ENCODE results near the gene HOXA7. TPM values are rescaled to one million over a fixed set of nuclear protein-coding genes. Genes with fewer than 3 reads are reported as not detected.

HOXA7 gene
- total and polyA plus RNA-seq, 8 donors, result 0.98 to 34.8 (median 1.2) TPM; not detected in 1

DNA sequence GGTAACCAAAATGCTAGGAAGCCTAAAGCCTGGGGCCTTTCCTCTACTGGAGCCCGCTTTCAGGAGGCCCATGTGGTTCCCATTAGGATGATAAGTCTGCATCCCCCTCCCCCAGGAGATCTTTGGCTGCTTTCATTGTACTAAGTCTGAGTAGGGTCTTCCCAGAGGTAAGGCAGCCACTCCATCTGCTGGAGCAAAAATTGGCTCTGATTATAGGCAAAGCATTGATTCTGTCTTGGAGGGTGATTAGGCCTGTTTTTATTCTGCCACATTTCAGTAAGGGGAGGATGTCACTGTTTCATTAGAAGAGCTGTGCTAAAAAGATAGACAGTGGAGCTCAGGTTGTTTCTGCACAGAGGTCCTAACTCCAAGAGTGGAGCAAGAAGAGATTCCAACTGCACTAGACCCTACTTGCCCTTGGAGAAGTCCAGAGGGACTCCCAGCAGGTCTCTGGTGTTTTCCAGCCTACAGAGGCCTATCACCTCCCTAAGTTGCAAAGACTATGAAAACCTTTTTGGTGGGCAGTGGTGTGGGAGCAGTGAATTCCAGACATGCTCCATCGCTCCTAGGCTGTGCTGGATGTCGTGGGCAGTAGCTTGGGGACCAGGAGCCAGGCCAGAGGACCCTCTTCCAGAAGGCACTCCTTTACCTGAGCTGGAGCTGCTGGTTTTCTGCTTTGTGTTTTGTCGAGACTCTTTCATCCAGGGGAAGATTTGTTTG is 46.8 kb downstream of the HOXA7 start:
- 67 to 87% (median 76%) methylated on average over 2 to 4 of the region's 4 CpGs for WGBS, 5 donors
- DNase-seq, result peak in 1 of 2 donors; percentile 71
- intact Hi-C loops (cut with DNase I; ENCODE audit: low total_unique reads), result no loop called here
- Histone ChIP-seq H3K9me3 (peaks cover 0 to 4% (median 0%) of the 10 kb centered on the region in 4 donors), H3K4me3 (peak overlapping the region in 3 of 4 donors; percentile 22 to 30 (median 27)), H3K36me3 (no peaks in the 10 kb centered on the region), H3K4me1 (peaks cover 10 to 74% (median 34%) of the 10 kb centered on the region in 4 donors), H3K27me3 (peaks cover 6 to 95% (median 46%) of the 10 kb centered on the region in 3 donors), H3K27ac (peak overlapping the region; percentile 89 to 99 (median 94))
- TF ChIP-seq POLR2A (IDR thresholded peaks at IDR 0.05) (no peak), EP300 (IDR thresholded peaks at IDR 0.05) (no peak), POLR2AphosphoS5 (IDR thresholded peaks at IDR 0.05) (no peak)
- TF ChIP-seq, protein P1, sequence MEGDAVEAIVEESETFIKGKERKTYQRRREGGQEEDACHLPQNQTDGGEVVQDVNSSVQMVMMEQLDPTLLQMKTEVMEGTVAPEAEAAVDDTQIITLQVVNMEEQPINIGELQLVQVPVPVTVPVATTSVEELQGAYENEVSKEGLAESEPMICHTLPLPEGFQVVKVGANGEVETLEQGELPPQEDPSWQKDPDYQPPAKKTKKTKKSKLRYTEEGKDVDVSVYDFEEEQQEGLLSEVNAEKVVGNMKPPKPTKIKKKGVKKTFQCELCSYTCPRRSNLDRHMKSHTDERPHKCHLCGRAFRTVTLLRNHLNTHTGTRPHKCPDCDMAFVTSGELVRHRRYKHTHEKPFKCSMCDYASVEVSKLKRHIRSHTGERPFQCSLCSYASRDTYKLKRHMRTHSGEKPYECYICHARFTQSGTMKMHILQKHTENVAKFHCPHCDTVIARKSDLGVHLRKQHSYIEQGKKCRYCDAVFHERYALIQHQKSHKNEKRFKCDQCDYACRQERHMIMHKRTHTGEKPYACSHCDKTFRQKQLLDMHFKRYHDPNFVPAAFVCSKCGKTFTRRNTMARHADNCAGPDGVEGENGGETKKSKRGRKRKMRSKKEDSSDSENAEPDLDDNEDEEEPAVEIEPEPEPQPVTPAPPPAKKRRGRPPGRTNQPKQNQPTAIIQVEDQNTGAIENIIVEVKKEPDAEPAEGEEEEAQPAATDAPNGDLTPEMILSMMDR (IDR thresholded peaks at IDR 0.05), result no peak

DNA sequence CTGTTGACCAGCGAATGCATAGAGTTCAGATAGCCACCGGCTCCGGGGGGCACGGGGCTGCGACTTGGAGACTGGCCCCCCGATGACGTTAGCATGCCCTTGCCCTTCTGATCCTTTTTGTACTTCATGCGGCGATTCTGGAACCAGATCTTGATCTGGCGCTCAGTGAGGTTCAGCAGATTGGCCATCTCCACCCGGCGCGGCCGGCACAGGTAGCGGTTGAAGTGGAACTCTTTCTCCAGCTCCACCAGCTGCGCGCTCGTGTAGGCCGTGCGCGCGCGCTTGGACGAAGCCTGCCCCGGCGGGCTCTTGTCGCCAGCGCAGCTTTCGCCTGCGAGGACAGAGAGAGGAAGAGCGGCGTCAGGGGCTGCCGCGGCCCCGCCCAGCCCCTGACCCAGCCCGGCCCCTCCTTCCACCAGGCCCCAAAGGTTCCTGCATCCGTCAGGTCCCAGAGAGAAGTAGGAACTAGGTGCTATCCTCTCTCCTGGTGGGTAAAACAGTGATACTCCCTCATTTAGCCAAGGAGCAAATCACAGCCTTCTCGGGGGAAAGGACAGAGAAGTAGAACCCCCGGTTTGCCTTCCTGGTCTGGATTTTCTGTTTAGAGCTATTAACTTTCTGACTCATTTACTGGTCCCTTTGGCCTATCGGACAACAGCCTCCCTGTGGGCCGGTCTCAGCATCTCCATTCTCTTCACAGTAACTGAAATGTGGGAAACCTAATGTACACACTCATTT is 47.9 kb downstream of the HOXA7 start:
- intact Hi-C loops (cut with DNase I; ENCODE audit: low total_unique reads), result no loop called here
- H3K36me3 ChIP-seq, result no peaks in the 10 kb centered on the region
- peak overlapping the region; percentile 39 to 46 (median 44) for H3K4me3 ChIP-seq
- H3K27me3 ChIP-seq, result peaks cover 6 to 96% (median 40%) of the 10 kb centered on the region in 3 donors
- WGBS, 5 donors, result 26 to 35% (median 33%) methylated on average over 37 to 41 of the region's 41 CpGs
- DNase-seq, result peak in 1 of 2 donors; percentile 88
- H3K9me3 ChIP-seq, result peaks cover 0 to 4% (median 0%) of the 10 kb centered on the region in 4 donors
- TF ChIP-seq EP300 (IDR thresholded peaks at IDR 0.05) (no peak), POLR2AphosphoS5 (IDR thresholded peaks at IDR 0.05) (peak; percentile 47 to 81 (median 66))
- peak overlapping the region; percentile 89 to 99 (median 94) for H3K27ac ChIP-seq
- peaks cover 10 to 77% (median 34%) of the 10 kb centered on the region in 4 donors for H3K4me1 ChIP-seq

DNA sequence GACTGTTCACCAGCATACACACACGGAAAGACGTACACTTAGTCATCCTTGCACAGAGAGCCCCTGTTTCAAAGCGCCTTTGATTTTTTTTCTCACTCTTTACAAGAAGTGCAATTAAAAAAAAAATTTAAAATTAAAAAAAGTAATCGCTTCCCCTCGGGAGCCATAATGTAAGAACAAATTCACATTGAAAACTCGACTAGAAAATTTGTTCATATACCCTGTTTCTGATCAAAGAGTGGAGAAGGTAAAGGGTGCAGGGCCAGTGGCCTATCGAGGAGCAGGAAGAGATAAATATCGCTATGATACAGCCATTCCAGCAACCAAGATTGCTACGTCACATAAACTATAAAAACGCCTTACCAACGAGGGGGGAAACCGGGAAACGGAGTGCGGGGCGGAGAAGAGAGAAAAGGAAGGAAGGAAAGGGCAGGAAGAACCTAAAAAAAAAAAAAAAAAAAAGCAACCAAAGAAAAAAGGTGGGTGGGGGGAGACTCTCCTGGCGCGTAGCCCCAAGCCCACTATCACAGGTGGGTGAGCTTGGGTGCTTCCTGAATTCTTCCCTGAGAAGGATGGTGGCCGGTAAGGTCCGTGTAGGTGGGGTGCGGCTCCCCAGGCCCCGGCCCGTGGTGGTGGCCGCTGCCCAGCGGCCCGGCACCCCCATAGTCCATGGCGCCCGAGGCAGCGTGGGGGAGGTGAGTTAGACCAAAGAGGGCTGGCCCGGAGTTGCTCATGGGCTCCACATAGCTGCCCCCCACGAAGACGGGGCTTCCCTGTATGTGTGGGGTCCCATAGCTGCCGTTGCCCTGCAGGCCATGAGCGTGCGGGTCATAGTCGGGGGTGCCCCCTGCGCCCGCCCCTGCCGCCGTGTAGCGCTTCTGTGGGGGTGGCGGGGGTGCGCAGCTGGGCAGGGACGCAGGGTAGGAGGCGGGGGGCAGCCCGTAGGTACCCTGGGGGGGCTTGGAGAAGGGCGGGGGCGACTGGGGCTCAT is 48.8 kb downstream of the HOXA7 start:
- intact Hi-C loops (cut with DNase I; ENCODE audit: low total_unique reads), result no loop called here
- H3K9me3 ChIP-seq, result peaks cover 0 to 4% (median 0%) of the 10 kb centered on the region in 4 donors

DNA sequence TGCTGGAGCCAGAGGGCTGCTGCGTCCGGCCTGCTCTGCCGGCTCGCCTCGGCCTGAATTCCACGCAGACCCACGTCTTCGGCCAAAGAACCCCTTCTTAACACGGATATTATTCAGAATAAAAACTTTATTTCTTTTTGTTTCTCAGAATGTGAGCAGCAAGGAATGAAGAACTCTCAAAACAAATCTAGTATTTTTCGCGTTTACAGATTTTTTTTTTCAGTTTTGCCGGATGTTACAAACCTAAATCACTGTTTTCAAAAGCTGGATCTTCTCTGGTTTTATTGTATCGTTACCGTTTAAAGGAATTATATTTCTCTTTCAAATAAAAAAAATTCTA is 49.6 kb downstream of the HOXA7 start:
- TF ChIP-seq EP300 (IDR thresholded peaks at IDR 0.05) (no peak), POLR2AphosphoS5 (IDR thresholded peaks at IDR 0.05) (no peak), POLR2A (IDR thresholded peaks at IDR 0.05) (no peak)
- TF ChIP-seq, protein P1 (IDR thresholded peaks at IDR 0.05), result no peak
- Histone ChIP-seq H3K4me1 (peaks cover 10 to 64% (median 31%) of the 10 kb centered on the region in 4 donors), H3K36me3 (no peaks in the 10 kb centered on the region), H3K27ac (peak overlapping the region; percentile 61 to 99 (median 94)), H3K27me3 (peaks cover 6 to 98% (median 51%) of the 10 kb centered on the region in 3 donors), H3K4me3 (peak overlapping the region; percentile 39 to 46 (median 40)), H3K9me3 (peaks cover 0 to 4% (median 0%) of the 10 kb centered on the region in 4 donors)
- no peak for DNase-seq
- WGBS, 5 donors, result 38 to 52% (median 45%) methylated on average over 14 of the region's 14 CpGs
- intact Hi-C loops (cut with DNase I; ENCODE audit: low total_unique reads), result no loop called here

More for the DNA sequence above, 48.8 kb downstream of the HOXA7 start:
- no peak for TF ChIP-seq EP300 (IDR thresholded peaks at IDR 0.05)
- TF ChIP-seq, protein P1 (IDR thresholded peaks at IDR 0.05), result no peak
- no peak for TF ChIP-seq POLR2AphosphoS5 (IDR thresholded peaks at IDR 0.05)
- TF ChIP-seq POLR2A (IDR thresholded peaks at IDR 0.05), result no peak
- DNase-seq, result peak in 1 of 2 donors; percentile 70
- Histone ChIP-seq H3K36me3 (no peaks in the 10 kb centered on the region), H3K27me3 (peaks cover 6 to 96% (median 43%) of the 10 kb centered on the region in 3 donors), H3K4me1 (peaks cover 10 to 72% (median 34%) of the 10 kb centered on the region in 4 donors), H3K4me3 (peak overlapping the region; percentile 39 to 46 (median 44)), H3K27ac (peak overlapping the region; percentile 89 to 99 (median 94))
- WGBS, 5 donors, result 32 to 50% (median 43%) methylated on average over 26 to 47 of the region's 47 CpGs
